OCI-LY7 (cell line): ENCODE results near the gene TNIK.
"Not testable (repeated sequence)": the region's sequence is repeated elsewhere in the genome, so short reads cannot be mapped to it uniquely, and the experiment has no call there.

ENCODE experiments used
- CTCF ChIP-seq: fragments of 200-600 bp; sonication (generic); conservative IDR thresholded peaks from 2 replicates; pipeline ENCODE4 v1.5.1; 2014; ENCODE audit warnings: mild to moderate bottlenecking, antibody characterized with exemption, low read length, moderate library complexity, mixed read lengths
- EZH2phosphoT487 ChIP-seq: fragments of 200-600 bp; sonication (generic); IDR thresholded peaks from 2 replicates; pipeline ENCODE4 v1.6.1; 2018; ENCODE audit warnings: low read depth, borderline replicate concordance, mild to moderate bottlenecking, mixed run types, antibody characterized with exemption, low read length, moderate library complexity, mixed read lengths

- not testable (repeated sequence) for TF ChIP-seq CTCF, EZH2phosphoT487
Measured at GRCh38 chr3:171305823-171306222, 154.4 kb downstream of the TNIK start.
